Stimulated activated CD4-positive, alpha-beta T cell treated with anti-CD3 and anti-CD28 coated beads, TNF-alpha, amount 100 ng/mL, for 4 hours (primary cell): ENCODE results near the gene CCL28.
"Not testable (repeated sequence)": the region's sequence is repeated elsewhere in the genome, so short reads cannot be mapped to it uniquely, and the experiment has no call there.

Experiments
- DNase-seq, 3 experiments: peaks; one replicate each; pipeline ENCODE4 v3.0.0-alpha.2; 2020; ENCODE audit warnings: low read depth in 3 of 3

CCL28 gene

GRCh38 chr5:43412156-43412555 lies at the start of gene CCL28:
Gene CCL28, minus strand, starts transcription at chr5:43412391. Its CDS starts 75 bp downstream, at chr5:43412316.
- DNase-seq, result no peak

- no peak for DNase-seq
These were observed 48.9 kb upstream of the CCL28 start for GRCh38 chr5:43461066-43461465.

- no peak for DNase-seq
These were observed 44.4 kb upstream of the CCL28 start for GRCh38 chr5:43456556-43456955.

GRCh38 chr5:43441575-43441974 lies 29.4 kb upstream of the CCL28 start:
- DNase-seq, result not testable (repeated sequence)

- no peak for DNase-seq
These were observed 25.0 kb upstream of the CCL28 start for GRCh38 chr5:43437062-43437660.

DNA sequence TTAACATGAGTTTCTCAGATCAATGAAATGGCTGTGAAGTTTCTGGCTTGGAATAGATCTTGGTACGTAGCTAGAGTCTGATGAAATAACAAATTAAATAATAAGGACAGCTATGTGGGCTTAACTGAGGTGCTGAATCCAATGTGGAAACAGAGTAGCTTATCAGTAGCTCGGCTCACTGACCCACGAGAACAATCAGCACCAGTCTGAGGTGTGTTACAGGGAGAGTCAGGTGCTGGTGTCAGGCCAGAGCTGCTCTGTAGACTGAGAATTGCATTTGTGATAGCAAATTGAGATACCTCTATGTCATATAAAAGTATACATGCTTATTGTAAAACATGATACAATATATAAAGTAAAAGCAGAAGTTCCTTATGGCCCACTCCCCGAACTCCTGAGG lies 21.2 kb upstream of the CCL28 start:
- no peak for DNase-seq

GRCh38 chr5:43432486-43433375 lies 20.5 kb upstream of the CCL28 start:
- DNase-seq, result no peak

- no peak for DNase-seq
These were observed 17.5 kb upstream of the CCL28 start for GRCh38 chr5:43429706-43430105.

DNA sequence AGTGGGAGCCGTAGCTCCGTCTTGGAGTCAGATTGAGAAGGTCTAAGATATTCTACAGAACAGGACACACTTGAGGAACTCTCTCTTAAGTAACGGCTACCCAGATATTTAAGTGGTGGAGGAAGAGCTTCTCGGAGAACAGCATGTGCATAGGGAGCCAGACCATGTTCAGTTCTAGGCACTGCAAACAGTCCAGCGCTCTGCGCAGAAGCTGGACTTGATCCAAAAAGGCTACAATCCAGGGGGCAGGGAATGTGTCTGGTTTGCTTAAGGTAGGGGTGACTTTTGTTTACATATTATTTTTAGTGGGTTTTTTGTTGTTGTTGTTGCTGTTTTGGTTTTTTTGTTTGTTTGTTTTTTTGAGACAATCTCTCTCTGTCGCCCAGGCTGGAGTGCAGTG lies 16.8 kb upstream of the CCL28 start:
- DNase-seq, result no peak

- no peak for DNase-seq
These were observed 15.1 kb upstream of the CCL28 start for GRCh38 chr5:43427306-43427705.

DNA sequence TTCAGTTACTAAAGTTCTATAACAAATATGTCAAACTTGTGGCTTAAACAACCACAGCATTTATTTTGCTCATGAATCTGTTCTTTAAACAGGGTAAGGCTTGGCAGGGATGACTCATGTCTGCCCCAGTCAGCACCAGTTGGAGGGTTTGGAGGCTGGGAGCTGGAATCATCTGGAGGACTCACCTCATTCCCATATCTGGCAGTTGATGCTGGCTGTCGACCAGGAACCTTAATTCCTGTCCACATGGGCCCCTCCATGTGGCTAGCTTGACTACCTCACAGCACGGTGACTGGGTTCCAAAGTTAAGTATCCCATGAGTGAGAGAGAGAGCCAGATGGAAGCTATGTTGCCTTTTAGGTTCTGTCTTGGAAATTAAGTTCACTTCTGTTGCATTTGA lies 13.8 kb upstream of the CCL28 start:
- no peak for DNase-seq

- not testable (repeated sequence) for DNase-seq
These were observed 10.9 kb upstream of the CCL28 start for GRCh38 chr5:43423086-43423485.

- DNase-seq, result no peak
These were observed 10.0 kb upstream of the CCL28 start for GRCh38 chr5:43422143-43422542.

- DNase-seq, result no peak
These were observed 9.4 kb upstream of the CCL28 start for GRCh38 chr5:43421450-43422133.

- no peak for DNase-seq
These were observed 8.1 kb upstream of the CCL28 start for GRCh38 chr5:43420241-43420640.

GRCh38 chr5:43418561-43418960 lies 6.4 kb upstream of the CCL28 start:
- DNase-seq, result no peak

GRCh38 chr5:43416803-43417394 lies 4.7 kb upstream of the CCL28 start:
- DNase-seq, result no peak

DNA sequence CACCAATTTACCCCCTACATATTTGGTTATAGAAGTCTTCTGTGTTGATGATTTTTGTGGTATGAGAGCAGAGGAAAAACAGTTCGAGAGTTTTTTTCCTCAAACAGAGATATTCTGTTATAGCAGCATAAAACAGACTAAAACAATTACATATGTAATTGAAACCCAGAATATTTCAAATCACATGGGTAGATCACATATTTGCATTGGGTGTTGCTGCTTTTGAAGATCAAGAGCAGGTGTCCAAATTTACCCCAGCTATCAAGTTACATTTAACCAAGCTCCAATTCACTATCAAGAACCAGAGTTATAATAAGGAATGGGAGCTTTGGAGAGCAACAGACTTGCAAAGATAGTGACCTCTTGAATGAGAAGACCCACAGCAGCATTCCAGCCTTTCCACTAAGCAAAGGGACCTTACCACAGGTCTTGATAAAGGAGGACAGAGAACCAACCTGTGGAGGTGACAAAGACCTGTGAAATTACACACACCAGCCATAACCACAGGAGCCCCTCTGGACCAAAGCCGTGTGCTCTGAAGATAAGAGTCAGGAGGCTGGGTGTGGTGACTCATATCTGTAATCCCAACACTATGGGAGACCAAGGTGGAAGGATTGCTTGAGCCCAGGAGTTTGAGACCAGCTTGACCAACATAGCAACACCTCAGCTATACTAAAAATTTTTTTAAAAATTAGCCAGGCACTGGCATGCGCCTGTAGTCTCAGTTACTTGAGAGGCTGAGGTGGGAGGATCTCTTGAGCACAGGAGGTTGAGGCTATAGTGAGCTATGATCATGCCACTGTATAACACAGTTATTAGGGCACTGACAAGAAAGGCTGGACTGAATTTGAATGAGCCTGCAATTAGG lies 4.0 kb upstream of the CCL28 start:
- DNase-seq, result no peak

DNA sequence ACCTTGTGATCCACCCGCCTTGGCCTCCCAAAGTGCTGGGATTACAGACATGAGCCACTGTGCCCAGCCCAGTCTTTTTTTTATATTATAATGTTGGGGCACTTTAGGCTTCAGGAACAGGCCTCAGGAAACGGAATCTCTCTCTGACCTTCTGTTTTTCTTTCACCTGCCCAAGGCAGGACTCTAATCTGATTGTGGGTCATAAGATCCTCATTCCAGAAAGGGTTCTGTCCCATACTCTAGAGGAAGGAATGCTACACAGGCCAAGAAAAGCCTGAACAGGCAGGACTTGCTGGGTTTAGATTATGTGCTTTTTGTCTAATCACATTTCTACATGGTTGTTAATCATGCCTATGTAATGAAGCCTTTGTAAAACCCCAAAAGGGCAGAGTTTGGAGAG lies 1.8 kb upstream of the CCL28 start:
- no peak for DNase-seq

GRCh38 chr5:43412644-43413043 lies 453 bp upstream of the CCL28 start:
- no peak for DNase-seq

- no peak for DNase-seq
These were observed 696 bp downstream of the CCL28 start for GRCh38 chr5:43411495-43411894.
